Left lobe of liver (tissue), 2 donors: ENCODE results near the gene CHRD. TPM values are rescaled to one million over a fixed set of nuclear protein-coding genes. Genes with fewer than 3 reads are reported as not detected.

Experiments used
- ATAC-seq: fragments of 200-7000 bp; cut with Tn5 transposase; one replicate; pipeline ENCODE4 v1.9.1; 2020; ENCODE audit warnings: mild to moderate bottlenecking, moderate library complexity
- DNase-seq: peaks from one replicate; pipeline ENCODE4 v3.0.0-alpha.2; 2020; ENCODE audit warnings: low spot score
- total RNA-seq: library from RNA; stranded (reverse); gene quantifications from one replicate; pipeline ENCODE4 v1.2.1, GENCODE V29; 2021
- donor health status: DM: no; HTN: no; CAD: no; lungs with moderate emphysema.
- donor health status: DM: no; HTN: yes; CAD: no.

The CHRD gene
- total RNA-seq, 1 donor from 2014 or later, result 88.3 TPM

GRCh38 chr3:184346480-184347190 lies 33.2 kb upstream of the CHRD start:
- ATAC-seq (no peak), DNase-seq (peak; percentile 45)

GRCh38 chr3:184347321-184348056 lies 32.4 kb upstream of the CHRD start:
- ATAC-seq (no peak), DNase-seq (no peak)

GRCh38 chr3:184348057-184348382 lies 31.8 kb upstream of the CHRD start:
- no peak for ATAC-seq
- no peak for DNase-seq

- no peak for ATAC-seq
- DNase-seq, result no peak
Measured at GRCh38 chr3:184349563-184350470, 30.0 kb upstream of the CHRD start.

GRCh38 chr3:184350618-184351017 lies 29.2 kb upstream of the CHRD start:
- ATAC-seq, result no peak

GRCh38 chr3:184351511-184352148 lies 28.2 kb upstream of the CHRD start:
- ATAC-seq (no peak), DNase-seq (no peak)

More at GRCh38 chr3:184350618-184351017, 29.2 kb upstream of the CHRD start:
- no peak for DNase-seq

GRCh38 chr3:184352149-184352785 lies 27.6 kb upstream of the CHRD start:
- ATAC-seq (peak; percentile 89), DNase-seq (peak; percentile 85)

GRCh38 chr3:184352897-184353545 lies 26.8 kb upstream of the CHRD start:
- ATAC-seq (peak; percentile 8), DNase-seq (no peak)

GRCh38 chr3:184353546-184353941 lies 26.3 kb upstream of the CHRD start:
- DNase-seq, result no peak
- ATAC-seq, result no peak

GRCh38 chr3:184354121-184354728 lies 25.6 kb upstream of the CHRD start:
- DNase-seq, result no peak
- peak; percentile 57 for ATAC-seq

GRCh38 chr3:184354754-184355153 lies 25.1 kb upstream of the CHRD start:
- ATAC-seq (no peak), DNase-seq (no peak)

GRCh38 chr3:184355261-184356040 lies 24.4 kb upstream of the CHRD start:
- no peak for DNase-seq
- no peak for ATAC-seq

GRCh38 chr3:184357248-184358123 lies 22.4 kb upstream of the CHRD start:
- ATAC-seq (no peak), DNase-seq (no peak)

GRCh38 chr3:184358124-184358767 lies 21.6 kb upstream of the CHRD start:
- DNase-seq (no peak), ATAC-seq (no peak)

GRCh38 chr3:184358921-184359350 lies 20.9 kb upstream of the CHRD start:
- ATAC-seq, result no peak
- DNase-seq, result no peak

GRCh38 chr3:184359610-184360009 lies 20.2 kb upstream of the CHRD start:
- DNase-seq, result no peak
- no peak for ATAC-seq
